ENCODE data around the gene TMCO4.

- no peak for TF ChIP-seq POLR2A (IDR thresholded peaks at IDR 0.05; ENCODE audit: low read length)
- TF ChIP-seq GATA1 (IDR thresholded peaks at IDR 0.05; ENCODE audit: low read depth, low read length), result no peak
These were observed 142.8 kb downstream of the TMCO4 start for GRCh38 chr1:19656780-19657466.

Data from erythroblast (primary cell).